Esophagus squamous epithelium (tissue), 4 donors: ENCODE measurements around the gene PPM1M.

Experiments
- POLR2A ChIP-seq, 4 donors: fragments of 450-650 bp; IDR thresholded peaks; one replicate each; pipeline ENCODE4 v1.6.1; 2017; ENCODE audit warnings: antibody characterized with exemption in 4 of 4, mild to moderate bottlenecking in 4 of 4, moderate library complexity in 3 of 4
- TF ChIP-seq, protein P1 (sequence below), 6 experiments: fragments of 450-650 bp in 4 of 6; fragments of 200-600 bp in 2 of 6; sonication (generic) in 2 of 6; IDR thresholded peaks; one replicate each; pipeline ENCODE4 v1.5.1; 2016 to 2019; ENCODE audit warnings: antibody characterized with exemption in 6 of 6, mild to moderate bottlenecking in 4 of 6, moderate library complexity in 4 of 6

- TF ChIP-seq POLR2A (IDR thresholded peaks at IDR 0.05), result no peak
- TF ChIP-seq, protein P1, sequence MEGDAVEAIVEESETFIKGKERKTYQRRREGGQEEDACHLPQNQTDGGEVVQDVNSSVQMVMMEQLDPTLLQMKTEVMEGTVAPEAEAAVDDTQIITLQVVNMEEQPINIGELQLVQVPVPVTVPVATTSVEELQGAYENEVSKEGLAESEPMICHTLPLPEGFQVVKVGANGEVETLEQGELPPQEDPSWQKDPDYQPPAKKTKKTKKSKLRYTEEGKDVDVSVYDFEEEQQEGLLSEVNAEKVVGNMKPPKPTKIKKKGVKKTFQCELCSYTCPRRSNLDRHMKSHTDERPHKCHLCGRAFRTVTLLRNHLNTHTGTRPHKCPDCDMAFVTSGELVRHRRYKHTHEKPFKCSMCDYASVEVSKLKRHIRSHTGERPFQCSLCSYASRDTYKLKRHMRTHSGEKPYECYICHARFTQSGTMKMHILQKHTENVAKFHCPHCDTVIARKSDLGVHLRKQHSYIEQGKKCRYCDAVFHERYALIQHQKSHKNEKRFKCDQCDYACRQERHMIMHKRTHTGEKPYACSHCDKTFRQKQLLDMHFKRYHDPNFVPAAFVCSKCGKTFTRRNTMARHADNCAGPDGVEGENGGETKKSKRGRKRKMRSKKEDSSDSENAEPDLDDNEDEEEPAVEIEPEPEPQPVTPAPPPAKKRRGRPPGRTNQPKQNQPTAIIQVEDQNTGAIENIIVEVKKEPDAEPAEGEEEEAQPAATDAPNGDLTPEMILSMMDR (IDR thresholded peaks at IDR 0.05), result no peak
Observed at GRCh38 chr3:52233108-52233591, 12.4 kb upstream of the PPM1M start.
